ENCODE data around the gene ZDHHC9. TPM values are rescaled to one million over a fixed set of nuclear protein-coding genes. Genes with fewer than 3 reads are reported as not detected.
"Not testable (repeated sequence)": the region's sequence is repeated elsewhere in the genome, so short reads cannot be mapped to it uniquely, and the experiment has no call there.

Gene ZDHHC9
- 34.3 TPM for total RNA-seq

- DNase-seq (ENCODE audit: low spot score), result peak; percentile 90
Observed at GRCh38 chrX:129843459-129844306, at the start of gene ZDHHC9. Gene ZDHHC9, minus strand, starts transcription at chrX:129843886. Its CDS starts 1,941 bp downstream, at chrX:129841945.

GRCh38 chrX:129877401-129877800 lies 33.7 kb upstream of the ZDHHC9 start:
- DNase-seq (ENCODE audit: low spot score), result no peak

GRCh38 chrX:129876771-129877305 lies 33.2 kb upstream of the ZDHHC9 start:
- DNase-seq (ENCODE audit: low spot score), result no peak

DNA sequence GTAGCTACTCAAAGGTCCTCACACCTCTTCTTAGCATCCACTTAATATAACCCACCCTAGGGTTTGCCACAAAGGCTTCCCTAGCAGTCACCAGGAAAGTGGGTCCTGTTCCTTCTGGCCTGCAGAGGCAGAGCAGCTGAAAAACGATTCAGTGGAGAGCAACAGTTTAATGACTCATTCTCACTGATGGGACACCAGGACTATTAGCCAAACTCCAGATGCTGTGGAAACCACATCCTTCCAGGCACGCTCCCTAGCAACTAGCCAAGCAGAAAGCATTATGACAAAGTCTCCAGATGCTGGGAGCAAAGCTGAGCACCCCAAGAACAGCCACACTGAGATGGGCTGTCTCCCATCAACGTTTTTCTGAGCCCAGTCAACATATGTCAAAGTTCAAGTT lies 32.0 kb upstream of the ZDHHC9 start:
- no peak for DNase-seq (ENCODE audit: low spot score)

- DNase-seq (ENCODE audit: low spot score), result no peak
Observed at GRCh38 chrX:129872524-129872923, 28.8 kb upstream of the ZDHHC9 start.

DNA sequence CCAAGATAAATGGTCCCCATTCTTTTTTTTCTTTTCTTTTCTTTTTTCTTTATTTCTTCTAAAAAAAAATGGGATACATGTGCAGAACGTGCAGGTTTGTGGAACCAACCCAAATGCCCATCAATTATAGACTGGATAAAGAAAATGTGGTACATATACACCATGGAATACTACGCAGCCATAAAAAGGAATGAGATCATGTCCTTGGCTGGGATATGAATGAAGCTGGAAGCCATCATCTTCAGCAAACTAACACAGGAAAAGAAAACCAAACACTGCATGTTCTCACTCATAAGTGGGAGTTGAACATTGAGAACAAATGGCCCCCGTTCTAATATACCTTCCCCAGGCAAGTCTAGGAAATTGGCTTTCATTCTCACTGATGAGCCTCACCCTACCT lies 22.6 kb upstream of the ZDHHC9 start:
- not testable (repeated sequence) for DNase-seq (ENCODE audit: low spot score)

DNA sequence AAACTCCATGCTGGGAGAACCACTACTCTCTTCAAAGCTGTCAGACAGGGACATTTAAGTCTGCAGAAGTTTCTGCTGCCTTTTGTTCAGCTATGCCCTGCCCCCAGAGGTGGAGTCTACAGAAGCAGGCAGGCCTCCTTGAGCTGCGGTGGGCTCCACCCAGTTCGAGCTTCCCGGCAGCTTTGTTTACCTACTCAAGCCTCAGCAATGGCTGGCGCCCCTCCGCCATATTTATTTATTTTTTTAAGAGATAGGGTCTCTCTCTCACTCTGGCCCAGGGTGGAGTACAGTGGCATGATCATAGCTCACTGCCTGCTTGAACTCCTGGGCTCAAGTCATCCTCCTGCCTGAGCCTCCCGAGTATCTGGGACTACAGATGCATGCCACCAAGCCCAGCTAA lies 15.4 kb upstream of the ZDHHC9 start:
- not testable (repeated sequence) for DNase-seq (ENCODE audit: low spot score)

GRCh38 chrX:129851825-129852224 lies 8.1 kb upstream of the ZDHHC9 start:
- not testable (repeated sequence) for DNase-seq (ENCODE audit: low spot score)

DNA sequence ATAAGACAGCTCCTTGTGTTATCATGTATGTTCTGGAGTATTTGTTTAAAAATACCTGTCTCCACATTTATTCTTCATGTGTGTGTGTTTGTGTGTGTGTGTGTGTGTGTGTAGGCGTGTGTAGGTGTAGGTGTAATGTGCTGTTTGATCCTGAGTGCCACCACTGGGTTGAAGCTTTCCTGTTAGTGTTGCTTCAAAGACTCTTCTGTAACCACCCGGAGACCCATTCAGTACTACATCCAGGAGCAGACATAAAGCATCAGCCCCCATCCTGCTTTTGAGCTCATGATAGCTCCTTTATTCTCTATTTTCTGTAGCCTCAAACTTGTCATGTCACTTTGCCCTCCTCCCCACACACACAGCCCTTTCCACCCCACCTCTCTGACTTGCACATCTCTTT lies 3.0 kb upstream of the ZDHHC9 start:
- DNase-seq (ENCODE audit: low spot score), result no peak

DNA sequence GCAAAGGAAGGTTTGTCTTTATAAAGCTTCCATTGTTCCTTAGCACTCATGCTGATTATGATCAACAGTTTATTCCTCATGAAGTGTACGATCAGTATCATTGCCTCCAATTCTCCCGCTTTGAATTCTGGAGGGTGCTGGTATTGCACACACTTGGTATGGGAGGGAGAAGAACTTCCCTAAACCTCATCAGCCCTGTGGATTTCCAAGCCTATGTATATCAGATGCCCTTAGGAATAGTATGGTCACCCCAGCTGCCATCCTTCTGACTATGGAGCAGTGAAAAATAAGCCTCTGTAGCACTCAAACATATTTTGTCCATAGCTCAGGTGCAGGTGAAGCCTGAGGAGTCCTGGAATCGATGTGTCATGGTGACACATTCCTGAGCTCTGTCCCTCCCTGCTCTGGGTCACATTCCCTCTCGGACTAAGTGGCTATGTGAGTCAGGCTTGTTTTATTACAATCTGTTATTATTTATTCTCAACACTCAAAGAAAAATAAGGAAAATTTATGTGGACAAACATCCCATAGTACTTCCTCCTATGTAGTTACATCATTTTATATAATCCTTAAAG lies 2.0 kb upstream of the ZDHHC9 start:
- no peak for DNase-seq (ENCODE audit: low spot score)

DNA sequence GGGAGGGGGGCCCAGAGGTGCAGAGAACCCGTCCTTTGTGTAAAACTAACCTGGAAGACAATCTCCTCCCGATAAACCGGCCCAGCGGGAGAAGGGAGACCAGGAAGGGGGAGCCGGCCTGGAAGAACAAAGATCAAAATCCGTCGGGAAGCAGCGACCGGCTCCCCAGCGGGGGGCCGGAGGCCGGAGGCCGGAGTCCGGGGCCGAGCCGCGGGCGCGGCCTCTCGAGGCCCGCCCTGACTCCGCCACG lies 552 bp downstream of the ZDHHC9 start:
- DNase-seq (ENCODE audit: low spot score), result no peak

GRCh38 chrX:129842510-129843208 lies 1.0 kb downstream of the ZDHHC9 start:
- DNase-seq (ENCODE audit: low spot score), result no peak

DNA sequence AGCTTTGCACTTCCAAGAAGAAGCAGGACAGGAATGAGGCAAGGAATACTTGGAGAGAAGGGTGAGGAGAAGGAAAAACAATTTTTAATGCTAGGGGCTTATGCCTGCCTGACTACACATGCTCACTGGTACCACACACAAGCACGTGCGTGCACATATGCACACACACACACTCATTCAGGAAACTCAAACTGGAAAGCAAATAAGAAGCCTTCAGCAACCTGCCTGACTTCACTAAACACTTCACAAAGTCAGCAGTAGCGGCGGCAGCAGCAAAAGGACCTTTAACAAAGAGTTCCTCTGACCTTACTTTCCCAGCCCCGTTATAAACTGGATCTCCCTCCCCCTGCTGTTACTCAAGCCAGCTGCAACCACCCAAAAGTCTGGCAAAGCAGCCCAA lies 3.3 kb downstream of the ZDHHC9 start:
- no peak for DNase-seq (ENCODE audit: low spot score)

DNA sequence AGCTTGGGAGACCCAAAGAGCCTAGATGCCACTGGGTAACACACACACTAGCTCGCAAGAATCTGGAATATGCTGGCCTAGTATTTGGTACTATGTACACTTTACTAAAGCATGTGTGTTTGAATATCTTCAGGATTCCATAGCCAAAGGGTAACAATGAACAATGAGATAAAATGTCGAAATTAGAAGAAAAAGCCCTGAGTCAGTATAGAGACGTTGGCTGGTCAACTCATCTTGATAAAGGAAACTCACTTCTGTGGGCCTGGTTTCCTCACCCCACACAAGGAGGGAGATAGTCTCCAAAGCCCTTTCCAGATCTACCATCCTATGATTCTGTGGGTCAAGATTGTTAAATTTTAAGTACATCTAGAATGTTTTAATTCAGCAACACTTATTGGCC lies 6.9 kb downstream of the ZDHHC9 start:
- DNase-seq (ENCODE audit: low spot score), result no peak

DNA sequence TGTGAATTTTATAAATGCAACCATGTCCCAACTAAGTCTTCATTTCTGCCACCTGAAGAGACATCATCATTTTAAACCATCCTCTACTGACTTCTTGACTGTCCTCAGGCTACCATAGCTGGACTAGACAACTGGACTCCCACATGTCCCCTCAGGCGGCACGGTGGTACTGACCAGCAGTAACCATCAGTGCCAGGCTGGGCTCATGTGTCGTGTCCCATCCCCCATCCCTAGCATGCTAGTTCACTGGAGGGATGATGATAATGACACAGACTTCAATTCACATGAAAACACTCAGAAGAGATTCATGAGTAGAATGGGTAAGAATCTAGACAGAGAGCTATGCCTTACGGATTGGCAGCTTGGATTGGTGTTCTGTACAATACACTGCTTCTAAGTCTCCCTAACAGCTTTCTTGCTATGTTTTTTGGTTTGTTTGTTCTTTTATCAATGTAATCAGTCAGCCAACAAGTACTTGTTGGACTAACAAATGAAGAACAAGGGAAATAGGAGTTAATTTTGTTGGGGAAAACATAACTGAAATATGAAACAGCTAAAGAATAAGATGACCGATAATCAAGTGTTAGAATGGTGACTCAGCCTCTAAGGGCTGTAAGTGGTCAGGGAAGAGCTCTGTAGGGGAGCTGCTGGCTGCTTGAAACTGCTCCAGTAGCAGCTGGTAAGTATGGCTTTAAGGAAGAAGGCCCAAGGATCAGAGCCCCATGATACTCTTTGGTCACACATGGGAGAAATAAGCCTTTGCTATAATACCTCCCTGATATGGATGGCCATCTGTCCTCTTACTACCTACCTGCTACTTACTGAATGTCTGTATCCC lies 10.3 kb downstream of the ZDHHC9 start:
- no peak for DNase-seq (ENCODE audit: low spot score)

- DNase-seq (ENCODE audit: low spot score), result no peak
Observed at GRCh38 chrX:129831091-129831885, 12.4 kb downstream of the ZDHHC9 start.

DNA sequence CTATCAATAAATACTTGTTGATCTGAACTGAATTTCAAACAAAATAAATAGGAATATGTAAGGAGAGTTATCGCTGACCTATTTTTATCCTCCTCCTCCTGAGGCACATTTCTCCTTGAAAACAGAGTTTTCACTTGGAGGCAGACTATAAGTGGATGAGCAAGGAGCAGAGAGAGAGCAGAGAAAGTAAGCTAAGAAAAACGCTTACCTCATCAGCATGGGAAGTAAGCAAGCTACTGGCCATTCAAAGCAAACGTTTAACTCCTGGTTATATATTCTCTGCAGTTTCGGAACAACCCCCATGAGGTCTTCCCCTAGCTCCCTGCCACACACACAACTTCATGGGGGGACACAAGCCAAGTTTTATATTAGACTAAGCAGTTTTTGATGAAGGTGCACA lies 13.2 kb downstream of the ZDHHC9 start:
- no peak for DNase-seq (ENCODE audit: low spot score)

DNA sequence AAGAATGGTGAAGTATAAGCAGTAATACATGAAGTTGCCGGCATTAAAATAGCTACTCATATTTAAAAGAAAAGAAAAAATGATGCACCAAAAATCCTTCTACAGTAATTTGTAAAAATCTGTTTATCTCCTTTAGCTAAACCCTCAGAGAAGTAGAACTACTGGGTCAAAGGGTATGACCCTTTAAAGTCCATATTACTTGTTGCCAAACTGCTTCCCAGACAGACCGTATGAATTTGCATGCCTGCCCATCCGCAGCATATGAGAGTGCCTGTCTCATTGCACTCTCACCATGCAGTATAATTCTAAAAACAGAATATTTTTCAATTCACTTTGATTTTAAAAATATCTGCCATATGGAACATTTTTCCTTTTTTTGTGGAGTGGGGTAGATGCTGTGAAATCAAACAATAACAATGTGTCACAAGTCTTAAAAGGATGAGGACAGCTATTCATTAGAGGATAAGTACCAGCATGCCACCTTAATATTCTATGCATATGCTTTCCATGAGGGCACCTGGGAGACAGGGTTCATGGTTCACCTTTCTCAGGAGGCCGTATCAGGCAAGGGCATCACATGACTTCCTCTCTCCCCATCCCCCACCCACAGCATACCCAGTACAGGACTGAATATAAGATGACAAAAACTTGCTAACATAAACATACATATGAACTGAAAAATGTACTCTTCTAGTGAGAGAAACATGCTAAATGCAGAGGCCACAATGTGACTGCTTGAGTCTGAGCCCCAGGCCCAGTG lies 17.8 kb downstream of the ZDHHC9 start:
- no peak for DNase-seq (ENCODE audit: low spot score)

DNA sequence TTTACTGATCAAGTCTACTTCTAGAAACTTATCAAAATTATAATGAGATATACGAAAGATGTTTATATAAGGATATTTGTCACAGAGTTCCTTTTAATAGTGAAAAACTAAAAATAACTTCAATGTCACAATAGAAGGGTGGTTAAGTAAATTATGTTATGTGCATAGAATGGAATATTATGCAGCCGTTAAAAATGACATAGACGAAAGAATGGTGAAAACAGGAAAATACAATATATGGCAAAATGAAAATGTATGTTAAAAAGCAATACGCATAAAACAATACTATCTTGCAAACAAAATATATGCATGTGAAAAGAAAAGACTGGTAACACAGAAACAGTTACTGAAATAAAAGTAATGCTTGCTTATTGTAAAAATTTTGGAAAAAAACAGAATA lies 19.1 kb downstream of the ZDHHC9 start:
- DNase-seq (ENCODE audit: low spot score), result no peak

DNA sequence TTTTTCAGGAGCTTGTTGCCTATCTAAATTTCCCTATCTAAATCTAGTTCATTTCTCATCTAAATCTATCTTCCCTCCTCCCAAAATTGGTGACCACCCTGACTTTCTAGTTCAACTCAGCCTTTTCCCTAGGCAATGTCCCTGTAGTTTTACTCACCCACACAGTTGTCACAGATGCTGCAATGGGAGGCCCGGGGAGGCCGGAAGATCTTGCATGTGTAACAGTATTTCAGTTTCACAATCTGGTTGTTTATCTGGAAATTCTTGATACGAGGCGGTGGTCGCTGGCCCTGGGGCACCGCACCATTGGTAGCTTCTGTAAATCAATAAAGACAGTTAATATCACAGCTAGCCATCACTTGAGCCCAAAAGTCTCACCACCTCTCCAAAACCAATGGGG lies 20.2 kb downstream of the ZDHHC9 start:
- DNase-seq (ENCODE audit: low spot score), result no peak
